Right atrium auricular region (tissue), 2 donors: ENCODE results near the gene NF2. TPM values are rescaled to one million over a fixed set of nuclear protein-coding genes. Genes with fewer than 3 reads are reported as not detected.

Source experiments
- DNase-seq: peaks from one replicate; pipeline ENCODE4 v3.0.0-alpha.2; 2019; ENCODE audit warnings: low spot score
- H3K27ac ChIP-seq, 2 donors: fragments of 200-600 bp; sonication (generic); 1 replicate in 1 of 2; 2 replicates in 1 of 2; pipeline ENCODE4 v1.5.1; 2016 to 2019
- H3K27me3 ChIP-seq, 2 donors: fragments of 200-600 bp; sonication (generic); one replicate each; pipeline versions ENCODE4 v1.5.1 to v1.6.0; 2017 to 2019
- H3K36me3 ChIP-seq: fragments of 200-600 bp; sonication (generic); one replicate; pipeline ENCODE4 v1.5.1; 2016
- H3K4me1 ChIP-seq, 2 donors: fragments of 200-600 bp; sonication (generic); one replicate each; pipeline versions ENCODE4 v1.5.1 to v1.6.0; 2017 to 2019
- H3K4me3 ChIP-seq, 2 donors: fragments of 200-600 bp; sonication (generic); 1 replicate in 1 of 2; 2 replicates in 1 of 2; pipeline ENCODE4 v1.5.1; 2017 to 2019; ENCODE audit warnings: mild to moderate bottlenecking in 1 of 2, moderate library complexity in 1 of 2
- H3K9me3 ChIP-seq, 2 donors: fragments of 200-600 bp; sonication (generic); one replicate each; pipeline ENCODE4 v1.5.1; 2019
- total RNA-seq, 2 donors: library from RNA; depleted of rRNA; stranded (reverse); fragments of >200 nt; gene quantifications; one replicate each; pipeline ENCODE4 v1.1.0, GENCODE V29; 2016
- TF ChIP-seq, protein P1 (sequence below), 2 donors: fragments of 200-600 bp; sonication (generic); IDR thresholded peaks; one replicate each; pipeline ENCODE4 v1.5.1; 2019; ENCODE audit warnings: antibody characterized with exemption in 2 of 2

NF2 gene
- total RNA-seq, 2 donors from 2014 or later = 45.8 to 52.5 TPM

DNA sequence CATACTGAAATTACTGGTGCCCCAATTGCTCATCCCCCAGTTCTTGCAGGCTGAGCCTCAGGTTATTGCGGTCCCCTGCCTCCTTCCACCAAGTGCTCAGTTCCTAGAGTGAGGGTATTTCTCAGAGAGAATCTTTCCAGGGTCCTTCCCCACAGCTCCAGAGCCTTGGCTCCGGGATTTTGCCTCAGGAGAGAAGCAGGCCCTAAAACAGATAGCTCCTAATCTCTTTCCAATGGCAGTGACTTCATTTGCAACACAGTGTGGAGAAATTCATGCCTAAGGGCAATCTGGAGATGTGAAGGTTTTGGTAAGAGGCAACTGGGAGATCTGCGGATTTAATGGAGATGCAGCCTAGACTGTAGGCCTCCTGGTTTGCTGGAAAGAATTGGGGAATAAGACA, 2.9 kb downstream of the NF2 start:
- no peak overlapping the region for H3K27ac ChIP-seq
- TF ChIP-seq, protein P1, sequence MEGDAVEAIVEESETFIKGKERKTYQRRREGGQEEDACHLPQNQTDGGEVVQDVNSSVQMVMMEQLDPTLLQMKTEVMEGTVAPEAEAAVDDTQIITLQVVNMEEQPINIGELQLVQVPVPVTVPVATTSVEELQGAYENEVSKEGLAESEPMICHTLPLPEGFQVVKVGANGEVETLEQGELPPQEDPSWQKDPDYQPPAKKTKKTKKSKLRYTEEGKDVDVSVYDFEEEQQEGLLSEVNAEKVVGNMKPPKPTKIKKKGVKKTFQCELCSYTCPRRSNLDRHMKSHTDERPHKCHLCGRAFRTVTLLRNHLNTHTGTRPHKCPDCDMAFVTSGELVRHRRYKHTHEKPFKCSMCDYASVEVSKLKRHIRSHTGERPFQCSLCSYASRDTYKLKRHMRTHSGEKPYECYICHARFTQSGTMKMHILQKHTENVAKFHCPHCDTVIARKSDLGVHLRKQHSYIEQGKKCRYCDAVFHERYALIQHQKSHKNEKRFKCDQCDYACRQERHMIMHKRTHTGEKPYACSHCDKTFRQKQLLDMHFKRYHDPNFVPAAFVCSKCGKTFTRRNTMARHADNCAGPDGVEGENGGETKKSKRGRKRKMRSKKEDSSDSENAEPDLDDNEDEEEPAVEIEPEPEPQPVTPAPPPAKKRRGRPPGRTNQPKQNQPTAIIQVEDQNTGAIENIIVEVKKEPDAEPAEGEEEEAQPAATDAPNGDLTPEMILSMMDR (IDR thresholded peaks at IDR 0.05) = no peak
- DNase-seq = no peak
- peaks cover 0 to 34% of the 10 kb centered on the region in 2 donors for H3K4me1 ChIP-seq
- H3K9me3 ChIP-seq = no peaks in the 10 kb centered on the region
- no peaks in the 10 kb centered on the region for H3K36me3 ChIP-seq
- no peaks in the 10 kb centered on the region for H3K27me3 ChIP-seq
- no peak overlapping the region for H3K4me3 ChIP-seq

DNA sequence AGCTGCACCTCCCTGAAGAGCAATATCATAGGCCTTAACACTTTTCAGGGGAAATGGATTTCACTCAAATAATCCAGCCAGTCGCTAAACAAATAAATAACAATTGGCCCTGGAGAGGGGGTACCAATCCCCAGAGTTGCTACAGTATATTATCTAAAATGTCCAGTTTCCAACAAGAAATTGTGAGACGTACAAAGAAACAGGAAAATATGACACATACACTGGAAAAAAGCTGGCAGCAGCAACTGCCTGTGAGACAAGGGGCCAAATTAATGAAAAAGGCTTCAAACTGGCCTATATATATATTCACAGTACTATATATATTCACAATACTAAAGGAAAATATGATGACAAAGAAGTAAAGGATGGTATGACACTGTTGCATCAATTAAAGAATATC, 4.0 kb downstream of the NF2 start:
- Histone ChIP-seq H3K4me1 (peaks cover 0 to 34% of the 10 kb centered on the region in 2 donors), H3K9me3 (no peaks in the 10 kb centered on the region), H3K36me3 (no peaks in the 10 kb centered on the region), H3K27ac (no peak overlapping the region), H3K27me3 (no peaks in the 10 kb centered on the region), H3K4me3 (no peak overlapping the region)
- TF ChIP-seq, protein P1 (IDR thresholded peaks at IDR 0.05) = no peak
- no peak for DNase-seq

DNA sequence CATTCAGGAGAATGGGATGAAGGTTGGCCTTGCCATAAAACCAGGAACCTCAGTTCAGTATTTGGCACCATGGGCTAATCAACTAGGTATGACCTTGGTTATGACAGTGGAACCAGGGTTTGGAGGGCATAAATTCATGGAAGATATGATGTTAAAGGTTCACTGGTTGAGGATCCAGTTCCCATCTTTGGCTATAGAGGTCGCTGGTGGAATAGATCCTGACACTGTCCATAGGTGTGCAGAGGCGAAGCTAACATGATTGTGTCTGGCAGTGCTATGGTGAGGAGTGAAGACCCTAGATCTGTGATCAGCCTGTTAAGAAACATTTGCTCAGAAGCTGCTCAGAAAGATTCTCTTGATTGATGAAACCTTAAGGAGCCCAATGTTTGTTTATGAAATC, 5.7 kb downstream of the NF2 start:
- Histone ChIP-seq H3K4me3 (no peak overlapping the region), H3K4me1 (peaks cover 0 to 27% of the 10 kb centered on the region in 2 donors), H3K27me3 (no peaks in the 10 kb centered on the region), H3K9me3 (no peaks in the 10 kb centered on the region), H3K27ac (no peak overlapping the region), H3K36me3 (no peaks in the 10 kb centered on the region)
- no peak for DNase-seq
- TF ChIP-seq, protein P1 (IDR thresholded peaks at IDR 0.05) = no peak

DNA sequence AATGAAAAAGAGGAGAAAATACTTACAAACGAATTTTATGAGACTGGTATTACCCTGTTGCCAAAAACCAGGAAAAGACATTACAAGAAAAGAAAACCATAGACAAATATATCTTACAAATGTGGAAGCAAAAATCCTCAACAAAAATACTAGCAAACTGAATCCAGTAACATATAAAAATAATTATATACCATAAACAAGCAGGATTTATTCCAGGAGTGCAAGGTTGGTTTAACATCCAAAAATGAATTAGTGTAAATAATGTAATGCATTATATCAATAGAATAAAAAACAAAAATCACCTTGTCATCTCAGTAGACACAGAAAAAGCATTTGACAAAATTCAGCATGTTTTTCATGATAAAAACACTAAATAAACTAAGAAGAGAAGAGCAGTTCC, 7.3 kb downstream of the NF2 start:
- Histone ChIP-seq H3K36me3 (no peaks in the 10 kb centered on the region), H3K4me1 (peaks cover 0 to 11% of the 10 kb centered on the region in 2 donors), H3K27me3 (no peaks in the 10 kb centered on the region), H3K27ac (no peak overlapping the region), H3K4me3 (no peak overlapping the region), H3K9me3 (no peaks in the 10 kb centered on the region)
- DNase-seq = no peak
- TF ChIP-seq, protein P1 (IDR thresholded peaks at IDR 0.05) = no peak

DNA sequence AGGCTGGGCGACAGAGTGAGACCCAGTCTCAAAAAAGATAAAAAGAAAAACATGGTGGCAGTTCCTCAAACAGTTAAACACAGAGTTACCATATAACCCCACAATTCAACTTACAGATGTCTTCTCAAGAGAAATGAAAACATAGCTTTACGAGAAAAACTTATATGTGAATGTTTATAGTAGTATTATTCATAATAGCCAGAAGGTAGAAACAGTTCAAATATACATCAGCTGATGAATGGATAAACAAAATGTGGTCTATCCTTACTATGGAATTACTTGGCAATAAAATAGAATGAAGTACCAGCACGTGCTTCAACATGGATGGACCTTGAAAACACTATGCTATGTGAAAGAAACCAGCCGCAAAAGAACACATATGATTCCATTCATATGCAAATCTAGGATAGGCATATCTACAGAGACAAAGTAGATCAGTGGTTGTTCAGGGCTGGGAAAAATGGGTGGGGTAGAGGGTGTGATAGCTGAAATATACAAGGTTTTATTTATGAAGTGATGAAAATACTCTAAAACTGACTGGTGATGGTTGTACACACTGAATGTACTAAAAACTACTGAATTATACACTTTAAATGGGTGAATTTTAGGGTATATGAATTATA, 12.4 kb downstream of the NF2 start:
- H3K36me3 ChIP-seq = no peaks in the 10 kb centered on the region
- no peak overlapping the region for H3K27ac ChIP-seq
- TF ChIP-seq, protein P1 (IDR thresholded peaks at IDR 0.05) = no peak
- H3K4me1 ChIP-seq = peaks cover 0 to 14% of the 10 kb centered on the region in 2 donors
- H3K27me3 ChIP-seq = no peaks in the 10 kb centered on the region
- H3K9me3 ChIP-seq = no peaks in the 10 kb centered on the region
- no peak for DNase-seq
- no peak overlapping the region for H3K4me3 ChIP-seq
